Measurements from ENCODE around the gene PPM1K.
A peak's percentile ranks its signal among the peaks of the same experiment; 100 is the strongest.
"Not testable (repeated sequence)": the region's sequence is repeated elsewhere in the genome, so short reads cannot be mapped to it uniquely, and the experiment has no call there.

PPM1K gene

GRCh38 chr4:88284439-88285234 lies at the start of gene PPM1K:
Gene PPM1K, minus strand, starts transcription at chr4:88284561. Its CDS starts 5,978 bp downstream, at chr4:88278583.
- DNase-seq (ENCODE audit: low spot score) = peak; percentile 97

GRCh38 chr4:88333741-88334405 lies 49.5 kb upstream of the PPM1K start:
- no peak for DNase-seq (ENCODE audit: low spot score)

GRCh38 chr4:88327665-88328064 lies 43.3 kb upstream of the PPM1K start:
- no peak for DNase-seq (ENCODE audit: low spot score)

GRCh38 chr4:88320780-88321373 lies 36.5 kb upstream of the PPM1K start:
- DNase-seq (ENCODE audit: low spot score) = no peak

- no peak for DNase-seq (ENCODE audit: low spot score)
These were observed 35.9 kb upstream of the PPM1K start for GRCh38 chr4:88320224-88320779.

GRCh38 chr4:88318751-88319350 lies 34.5 kb upstream of the PPM1K start:
- no peak for DNase-seq (ENCODE audit: low spot score)

GRCh38 chr4:88315460-88316017 lies 31.2 kb upstream of the PPM1K start:
- DNase-seq (ENCODE audit: low spot score) = no peak

DNA sequence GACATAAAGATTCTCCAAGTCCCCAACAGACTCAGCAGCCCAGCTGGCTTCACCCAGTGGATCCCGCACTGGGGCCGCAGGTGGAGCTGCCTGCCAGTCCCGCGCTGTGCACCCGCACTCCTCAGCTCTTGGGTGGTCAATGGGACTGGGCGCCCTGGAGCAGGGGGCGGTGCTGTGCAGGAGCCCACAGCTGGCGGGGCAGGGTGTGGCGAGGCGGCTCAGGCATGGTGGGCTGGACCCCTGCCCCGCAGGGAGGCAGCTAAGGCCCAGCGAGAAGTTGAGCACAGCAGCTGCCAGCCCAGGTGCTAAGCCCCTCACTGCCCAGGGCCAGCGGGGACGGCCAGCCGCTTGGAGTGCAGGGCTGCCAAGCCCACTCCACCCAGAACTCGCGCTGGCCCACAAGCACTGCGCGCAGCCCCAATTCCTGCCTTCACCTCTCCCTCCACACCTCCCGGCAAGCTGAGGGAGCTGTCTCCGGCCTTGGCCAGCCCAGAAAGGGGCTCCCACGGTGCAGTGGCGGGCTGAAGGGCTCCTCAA lies 28.8 kb upstream of the PPM1K start:
- DNase-seq (ENCODE audit: low spot score) = not testable (repeated sequence)

GRCh38 chr4:88308587-88308986 lies 24.2 kb upstream of the PPM1K start:
- no peak for DNase-seq (ENCODE audit: low spot score)

- no peak for DNase-seq (ENCODE audit: low spot score)
These were observed 13.5 kb upstream of the PPM1K start for GRCh38 chr4:88297725-88298454.

DNA sequence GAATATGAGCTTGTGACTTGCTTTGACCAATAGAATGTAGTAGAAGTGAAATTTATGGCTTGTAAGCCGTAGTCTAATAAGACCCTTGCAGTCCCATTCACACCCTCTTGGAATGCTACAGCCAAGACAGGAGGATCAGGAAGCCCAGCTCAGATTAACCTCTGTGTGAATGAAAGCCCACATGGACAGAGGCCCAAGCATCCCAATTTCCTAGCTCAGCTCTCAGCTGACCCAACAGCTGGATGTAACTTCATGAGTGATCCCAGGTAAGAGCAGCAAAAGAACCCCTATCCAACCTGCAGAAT lies 12.8 kb upstream of the PPM1K start:
- no peak for DNase-seq (ENCODE audit: low spot score)

GRCh38 chr4:88296413-88297211 lies 12.3 kb upstream of the PPM1K start:
- no peak for DNase-seq (ENCODE audit: low spot score)

GRCh38 chr4:88295656-88296055 lies 11.3 kb upstream of the PPM1K start:
- DNase-seq (ENCODE audit: low spot score) = no peak

GRCh38 chr4:88291003-88291402 lies 6.6 kb upstream of the PPM1K start:
- no peak for DNase-seq (ENCODE audit: low spot score)

- DNase-seq (ENCODE audit: low spot score) = no peak
These were observed 2.5 kb upstream of the PPM1K start for GRCh38 chr4:88286897-88287296.

DNA sequence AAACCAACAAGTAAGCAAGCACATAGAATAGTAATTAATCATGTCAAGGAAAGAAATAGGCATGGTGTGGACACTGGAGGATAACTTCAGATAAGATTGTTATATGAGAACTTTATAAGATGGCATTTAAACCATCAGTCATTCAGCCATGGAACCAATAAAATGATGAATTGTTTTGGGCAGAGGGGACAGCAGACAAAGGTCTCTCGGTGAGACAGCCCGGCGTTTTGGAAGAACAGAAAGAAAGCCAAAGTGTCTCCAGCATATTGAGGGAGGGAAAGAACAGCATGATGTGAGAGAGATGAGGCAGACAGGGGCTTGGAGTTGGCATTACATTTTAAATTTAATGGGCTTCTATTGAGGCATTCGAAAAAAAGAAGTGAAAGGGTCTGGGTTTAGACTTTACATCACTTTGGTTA lies 883 bp upstream of the PPM1K start:
- no peak for DNase-seq (ENCODE audit: low spot score)

DNA sequence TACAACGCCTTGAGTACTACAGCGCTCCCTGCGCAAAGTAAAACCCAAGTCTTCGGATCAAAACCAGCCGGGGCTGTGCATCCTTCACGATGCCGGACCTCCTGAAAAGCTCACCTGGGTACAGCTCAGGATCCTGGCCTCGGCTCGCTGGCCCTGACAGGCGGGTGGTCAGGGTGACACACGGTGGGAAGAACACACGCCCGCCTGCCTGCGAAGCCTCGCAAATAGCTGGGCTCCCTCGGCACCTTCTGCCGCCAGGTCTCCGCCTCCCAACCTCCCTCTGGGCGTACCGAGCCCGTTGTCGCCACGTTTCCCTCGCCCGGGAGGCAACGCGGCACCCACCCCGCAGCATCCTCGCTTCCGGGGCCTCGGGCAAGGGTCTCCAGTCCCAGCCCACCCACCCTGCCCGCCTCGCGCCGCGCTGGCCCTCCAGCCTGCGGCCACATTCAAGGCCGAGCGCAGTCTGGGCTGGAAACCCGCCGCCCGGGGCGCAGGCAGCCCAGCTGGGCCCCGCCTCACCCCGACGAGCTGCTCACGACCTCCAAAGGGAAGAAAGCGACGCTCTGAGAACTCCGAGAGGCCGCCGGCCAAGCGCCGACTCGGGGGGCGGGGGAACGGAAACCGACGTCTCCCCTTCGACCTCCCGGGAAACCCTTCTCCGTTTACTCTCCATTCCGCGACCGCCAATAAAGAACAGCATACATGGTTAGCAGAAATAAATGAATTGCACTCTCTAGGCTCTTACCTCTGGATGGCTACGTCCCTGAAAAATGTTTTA lies 511 bp downstream of the PPM1K start:
- DNase-seq (ENCODE audit: low spot score) = peak; percentile 77

GRCh38 chr4:88280228-88280795 lies 4.0 kb downstream of the PPM1K start:
- DNase-seq (ENCODE audit: low spot score) = no peak

DNA sequence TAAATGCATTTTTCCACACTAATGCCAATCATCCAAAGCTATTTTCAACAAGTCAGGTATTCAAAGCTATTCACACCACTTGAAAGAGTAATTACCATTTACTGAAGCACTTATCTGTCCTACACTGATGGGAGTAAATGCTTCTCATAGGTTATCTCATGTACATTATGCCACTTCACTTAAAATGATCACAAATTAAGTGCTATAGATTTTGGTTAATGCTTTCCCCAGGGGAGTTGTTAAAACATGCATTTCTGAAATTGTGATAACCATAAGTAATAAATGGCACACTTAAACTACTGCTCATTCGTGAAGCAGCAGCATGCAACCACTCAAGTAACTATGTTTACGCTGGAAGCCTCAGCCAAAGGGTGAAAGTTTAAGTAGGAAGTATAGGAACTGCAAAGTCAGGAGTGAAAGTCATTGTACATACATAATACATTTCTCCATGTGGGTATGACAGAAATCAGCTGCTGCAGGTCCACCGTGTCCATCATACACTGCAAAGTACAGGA lies 6.6 kb downstream of the PPM1K start:
- no peak for DNase-seq (ENCODE audit: low spot score)

All from cerebellar cortex (tissue), 1 donor.